H1 (cell line): ENCODE results near the gene KRT77. TPM values are rescaled to one million over a fixed set of nuclear protein-coding genes. Genes with fewer than 3 reads are reported as not detected.

Source experiments
- ASH2L ChIP-seq: fragments of 200-600, 300-600 bp; sonication (generic); IDR thresholded peaks from one replicate; pipeline ENCODE4 v1.7.1; 2017; ENCODE audit warnings: low read length
- BRCA1 ChIP-seq: IDR thresholded peaks from 2 replicates; pipeline ENCODE4 v1.6.1; 2012; ENCODE audit warnings: low read depth, low read length, improper control_type of control experiment
- CTBP2 ChIP-seq: IDR thresholded peaks from 2 replicates; pipeline ENCODE4 v1.7.0; 2011; ENCODE audit warnings: borderline replicate concordance, mild to moderate bottlenecking, moderate library complexity, mixed read lengths, low read length; ENCODE audit not compliant: insufficient read depth, insufficient read length
- EP300 ChIP-seq, 2 experiments: IDR thresholded peaks; 1 replicate in 1 of 2; 2 replicates in 1 of 2; pipeline ENCODE4 v1.6.1; 2011 to 2012; ENCODE audit warnings: low read depth in 2 of 2, low read length in 2 of 2, mild to moderate bottlenecking in 2 of 2, borderline replicate concordance in 1 of 2, inconsistent platforms in 1 of 2, moderate library complexity in 1 of 2
- KDM1A ChIP-seq: fragments of 200-600, 300-600 bp; sonication (generic); IDR thresholded peaks from 2 replicates; pipeline ENCODE4 v1.7.1; 2016; ENCODE audit warnings: mild to moderate bottlenecking, low read length, borderline replicate concordance
- RBBP5 ChIP-seq: IDR thresholded peaks from 2 replicates; pipeline ENCODE4 v1.7.1; 2012; ENCODE audit warnings: low read depth, mild to moderate bottlenecking, inconsistent platforms, low read length, moderate library complexity, borderline replicate concordance
- TAF7 ChIP-seq: optimal IDR thresholded peaks from 2 replicates; pipeline ENCODE3; 2011; ENCODE audit warnings: low read depth, mild to moderate bottlenecking, inconsistent platforms, low read length, moderate library complexity, borderline replicate concordance
- TEAD4 ChIP-seq: IDR thresholded peaks from 2 replicates; pipeline ENCODE4 v1.6.1; 2012; ENCODE audit warnings: low read depth, low read length, inconsistent platforms, mixed read lengths
- polyA plus RNA-seq, 7 experiments: library from polyadenylated mRNA; depleted of rRNA in 3 of 7; stranded (reverse) in 5 of 7; unstranded in 2 of 7; fragments of >200 nt in 5 of 7; fragments of 200-250 nt in 2 of 7; gene quantifications; 1 replicate in 5 of 7; 2 replicates in 1 of 7; 4 replicates in 1 of 7; pipeline versions ENCODE4 v1.2.1 to v1.2.3, GENCODE V29; 2011 to 2013; ENCODE audit warnings: missing spikeins in 2 of 7, mixed read lengths in 2 of 7
- total RNA-seq: library from RNA; stranded (reverse); fragmentation: NEBNext Ultra II Directional; extraction: Animal tissue kit (Norgen Biotek cat#: 25700); gene quantifications from 2 replicates; pipeline ENCODE4 v1.2.1, GENCODE V29; 2021
- TF ChIP-seq, protein P1 (sequence below): fragments of 300-600 bp; sonication (generic); IDR thresholded peaks from 2 replicates; pipeline ENCODE4 v1.7.1; 2012; ENCODE audit warnings: low read length, moderate library complexity, mild to moderate bottlenecking, inconsistent platforms; ENCODE audit not compliant: insufficient replicate concordance
- TF ChIP-seq, protein P2 (sequence below): IDR thresholded peaks from 2 replicates; pipeline ENCODE4 v1.6.1; 2011; ENCODE audit warnings: low read depth, mild to moderate bottlenecking, low read length; ENCODE audit not compliant: insufficient read depth

Gene KRT77
- total and polyA plus RNA-seq, 2 of the 8 experiments (the other 6 are each of a cell fraction or from before 2014, with no cell fraction given) = 0.02 TPM; not detected in 1

DNA sequence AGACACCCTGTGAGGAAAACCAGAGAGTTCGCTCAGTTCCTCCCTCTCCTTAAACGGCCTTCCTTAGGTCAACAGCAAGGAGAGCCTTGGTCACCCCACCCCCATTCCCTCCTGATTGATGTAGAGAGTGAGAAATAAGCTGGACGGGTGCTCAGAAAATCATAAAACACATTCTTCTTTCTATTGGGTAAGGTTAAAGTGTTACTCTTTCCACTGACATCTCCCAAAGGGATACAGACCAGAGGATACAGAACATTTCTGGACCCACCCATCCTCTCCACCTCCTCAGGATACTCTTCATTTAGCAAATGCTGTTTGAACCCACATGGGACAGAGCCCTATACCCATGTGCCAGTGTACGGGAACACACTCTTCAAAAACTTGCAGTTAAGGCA lies 11.6 kb upstream of the KRT77 start (continued):
- TF ChIP-seq, protein P1, sequence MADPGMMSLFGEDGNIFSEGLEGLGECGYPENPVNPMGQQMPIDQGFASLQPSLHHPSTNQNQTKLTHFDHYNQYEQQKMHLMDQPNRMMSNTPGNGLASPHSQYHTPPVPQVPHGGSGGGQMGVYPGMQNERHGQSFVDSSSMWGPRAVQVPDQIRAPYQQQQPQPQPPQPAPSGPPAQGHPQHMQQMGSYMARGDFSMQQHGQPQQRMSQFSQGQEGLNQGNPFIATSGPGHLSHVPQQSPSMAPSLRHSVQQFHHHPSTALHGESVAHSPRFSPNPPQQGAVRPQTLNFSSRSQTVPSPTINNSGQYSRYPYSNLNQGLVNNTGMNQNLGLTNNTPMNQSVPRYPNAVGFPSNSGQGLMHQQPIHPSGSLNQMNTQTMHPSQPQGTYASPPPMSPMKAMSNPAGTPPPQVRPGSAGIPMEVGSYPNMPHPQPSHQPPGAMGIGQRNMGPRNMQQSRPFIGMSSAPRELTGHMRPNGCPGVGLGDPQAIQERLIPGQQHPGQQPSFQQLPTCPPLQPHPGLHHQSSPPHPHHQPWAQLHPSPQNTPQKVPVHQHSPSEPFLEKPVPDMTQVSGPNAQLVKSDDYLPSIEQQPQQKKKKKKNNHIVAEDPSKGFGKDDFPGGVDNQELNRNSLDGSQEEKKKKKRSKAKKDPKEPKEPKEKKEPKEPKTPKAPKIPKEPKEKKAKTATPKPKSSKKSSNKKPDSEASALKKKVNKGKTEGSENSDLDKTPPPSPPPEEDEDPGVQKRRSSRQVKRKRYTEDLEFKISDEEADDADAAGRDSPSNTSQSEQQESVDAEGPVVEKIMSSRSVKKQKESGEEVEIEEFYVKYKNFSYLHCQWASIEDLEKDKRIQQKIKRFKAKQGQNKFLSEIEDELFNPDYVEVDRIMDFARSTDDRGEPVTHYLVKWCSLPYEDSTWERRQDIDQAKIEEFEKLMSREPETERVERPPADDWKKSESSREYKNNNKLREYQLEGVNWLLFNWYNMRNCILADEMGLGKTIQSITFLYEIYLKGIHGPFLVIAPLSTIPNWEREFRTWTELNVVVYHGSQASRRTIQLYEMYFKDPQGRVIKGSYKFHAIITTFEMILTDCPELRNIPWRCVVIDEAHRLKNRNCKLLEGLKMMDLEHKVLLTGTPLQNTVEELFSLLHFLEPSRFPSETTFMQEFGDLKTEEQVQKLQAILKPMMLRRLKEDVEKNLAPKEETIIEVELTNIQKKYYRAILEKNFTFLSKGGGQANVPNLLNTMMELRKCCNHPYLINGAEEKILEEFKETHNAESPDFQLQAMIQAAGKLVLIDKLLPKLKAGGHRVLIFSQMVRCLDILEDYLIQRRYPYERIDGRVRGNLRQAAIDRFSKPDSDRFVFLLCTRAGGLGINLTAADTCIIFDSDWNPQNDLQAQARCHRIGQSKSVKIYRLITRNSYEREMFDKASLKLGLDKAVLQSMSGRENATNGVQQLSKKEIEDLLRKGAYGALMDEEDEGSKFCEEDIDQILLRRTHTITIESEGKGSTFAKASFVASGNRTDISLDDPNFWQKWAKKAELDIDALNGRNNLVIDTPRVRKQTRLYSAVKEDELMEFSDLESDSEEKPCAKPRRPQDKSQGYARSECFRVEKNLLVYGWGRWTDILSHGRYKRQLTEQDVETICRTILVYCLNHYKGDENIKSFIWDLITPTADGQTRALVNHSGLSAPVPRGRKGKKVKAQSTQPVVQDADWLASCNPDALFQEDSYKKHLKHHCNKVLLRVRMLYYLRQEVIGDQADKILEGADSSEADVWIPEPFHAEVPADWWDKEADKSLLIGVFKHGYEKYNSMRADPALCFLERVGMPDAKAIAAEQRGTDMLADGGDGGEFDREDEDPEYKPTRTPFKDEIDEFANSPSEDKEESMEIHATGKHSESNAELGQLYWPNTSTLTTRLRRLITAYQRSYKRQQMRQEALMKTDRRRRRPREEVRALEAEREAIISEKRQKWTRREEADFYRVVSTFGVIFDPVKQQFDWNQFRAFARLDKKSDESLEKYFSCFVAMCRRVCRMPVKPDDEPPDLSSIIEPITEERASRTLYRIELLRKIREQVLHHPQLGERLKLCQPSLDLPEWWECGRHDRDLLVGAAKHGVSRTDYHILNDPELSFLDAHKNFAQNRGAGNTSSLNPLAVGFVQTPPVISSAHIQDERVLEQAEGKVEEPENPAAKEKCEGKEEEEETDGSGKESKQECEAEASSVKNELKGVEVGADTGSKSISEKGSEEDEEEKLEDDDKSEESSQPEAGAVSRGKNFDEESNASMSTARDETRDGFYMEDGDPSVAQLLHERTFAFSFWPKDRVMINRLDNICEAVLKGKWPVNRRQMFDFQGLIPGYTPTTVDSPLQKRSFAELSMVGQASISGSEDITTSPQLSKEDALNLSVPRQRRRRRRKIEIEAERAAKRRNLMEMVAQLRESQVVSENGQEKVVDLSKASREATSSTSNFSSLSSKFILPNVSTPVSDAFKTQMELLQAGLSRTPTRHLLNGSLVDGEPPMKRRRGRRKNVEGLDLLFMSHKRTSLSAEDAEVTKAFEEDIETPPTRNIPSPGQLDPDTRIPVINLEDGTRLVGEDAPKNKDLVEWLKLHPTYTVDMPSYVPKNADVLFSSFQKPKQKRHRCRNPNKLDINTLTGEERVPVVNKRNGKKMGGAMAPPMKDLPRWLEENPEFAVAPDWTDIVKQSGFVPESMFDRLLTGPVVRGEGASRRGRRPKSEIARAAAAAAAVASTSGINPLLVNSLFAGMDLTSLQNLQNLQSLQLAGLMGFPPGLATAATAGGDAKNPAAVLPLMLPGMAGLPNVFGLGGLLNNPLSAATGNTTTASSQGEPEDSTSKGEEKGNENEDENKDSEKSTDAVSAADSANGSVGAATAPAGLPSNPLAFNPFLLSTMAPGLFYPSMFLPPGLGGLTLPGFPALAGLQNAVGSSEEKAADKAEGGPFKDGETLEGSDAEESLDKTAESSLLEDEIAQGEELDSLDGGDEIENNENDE = no peak
- TF ChIP-seq CTBP2 (no peak), EP300 (IDR thresholded peaks at IDR 0.05; ENCODE audit: borderline replicate concordance in 1 of 2, low read depth in 2 of 2, low read length in 2 of 2) (no peak), KDM1A (no peak), TEAD4 (no peak), RBBP5 (no peak), ASH2L (no peak), TAF7 (no peak), BRCA1 (no peak)
- TF ChIP-seq, protein P2, sequence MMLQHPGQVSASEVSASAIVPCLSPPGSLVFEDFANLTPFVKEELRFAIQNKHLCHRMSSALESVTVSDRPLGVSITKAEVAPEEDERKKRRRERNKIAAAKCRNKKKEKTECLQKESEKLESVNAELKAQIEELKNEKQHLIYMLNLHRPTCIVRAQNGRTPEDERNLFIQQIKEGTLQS = no peak
